GM11168 (cell line): ENCODE results near the gene SLIT3.

Source experiments
- in situ Hi-C: fragments of 300-500 bp; cut with MboI; formaldehyde crosslinking; loops from one replicate; pipeline ENCODE4 v1.12.0; 2022; ENCODE audit warnings: low sequenced_read_pairs; ENCODE audit not compliant: unreplicated experiment

The SLIT3 gene

GRCh38 chr5:168859471-168859870, 441.5 kb downstream of the SLIT3 start:
- in situ Hi-C loops, result no loop called here

DNA sequence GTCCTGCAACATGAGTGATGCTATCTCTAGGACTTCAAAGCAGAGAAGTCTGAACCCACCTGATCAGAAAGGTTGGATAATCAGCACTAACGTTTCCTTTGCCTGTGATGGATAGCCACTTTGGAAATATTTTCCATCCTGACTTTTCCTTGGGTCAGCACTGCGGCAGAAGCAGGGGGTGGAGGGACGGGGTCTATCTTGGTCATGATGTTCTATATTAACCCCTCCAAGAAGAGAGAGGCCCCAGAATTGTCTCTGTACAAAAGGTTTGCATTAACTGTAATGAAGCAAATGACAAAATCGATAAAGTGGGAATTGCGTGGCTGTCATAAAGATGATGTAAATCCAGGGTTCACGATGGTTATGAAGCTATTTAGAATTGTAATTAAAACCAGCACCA, 441.9 kb downstream of the SLIT3 start:
- in situ Hi-C loops, result no loop called here

DNA sequence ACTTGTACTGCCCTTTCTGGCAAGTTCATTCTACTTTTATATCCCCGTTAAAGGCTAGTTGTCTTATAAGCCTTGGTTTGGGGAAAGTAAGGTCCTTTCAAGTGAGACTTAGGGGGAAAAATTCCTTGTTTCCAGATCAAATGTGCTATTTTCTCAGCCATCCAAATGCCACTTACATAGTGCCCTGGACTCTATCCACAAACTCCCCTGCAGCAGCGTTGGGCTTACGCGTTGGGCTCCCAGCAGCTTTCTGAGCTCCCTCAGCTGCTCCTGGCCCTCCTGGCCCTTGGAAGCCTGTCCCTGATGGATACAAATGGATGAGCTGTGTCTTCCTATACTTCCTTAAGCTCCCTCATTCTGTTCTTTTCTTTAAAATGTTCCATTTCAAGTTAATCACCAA, 442.6 kb downstream of the SLIT3 start:
- in situ Hi-C loops, result no loop called here

- in situ Hi-C loops, result no loop called here
These were observed 447.0 kb downstream of the SLIT3 start for GRCh38 chr5:168853972-168854371.

DNA sequence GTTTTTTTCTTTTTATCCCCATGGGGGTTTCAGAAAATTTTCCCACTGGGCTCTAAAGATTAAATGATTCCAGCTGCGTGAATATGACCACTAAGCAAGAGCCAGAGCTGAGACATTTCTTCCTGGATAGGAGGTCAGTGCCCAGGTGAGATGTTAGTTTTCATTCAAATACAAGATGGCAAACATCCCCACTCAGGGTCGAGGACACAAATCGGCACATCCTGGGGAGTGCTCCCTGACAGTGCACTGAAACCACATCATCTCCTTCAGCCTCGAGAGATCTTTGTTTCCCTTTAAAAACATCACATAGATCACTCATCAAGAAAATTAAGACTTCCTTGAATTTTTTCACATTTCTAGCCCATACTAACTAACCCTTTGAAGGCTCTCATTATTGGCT, 448.6 kb downstream of the SLIT3 start:
- in situ Hi-C loops, result no loop called here

GRCh38 chr5:168851902-168852321, 449.0 kb downstream of the SLIT3 start:
- in situ Hi-C loops, result no loop called here

- in situ Hi-C loops, result no loop called here
These were observed 450.3 kb downstream of the SLIT3 start for GRCh38 chr5:168850683-168851082.

- in situ Hi-C loops, result no loop called here
These were observed 452.4 kb downstream of the SLIT3 start for GRCh38 chr5:168848569-168848968.

- in situ Hi-C loops, result no loop called here
These were observed 453.3 kb downstream of the SLIT3 start for GRCh38 chr5:168847511-168848073.

GRCh38 chr5:168844922-168845296, 456.0 kb downstream of the SLIT3 start:
- in situ Hi-C loops, result no loop called here

- in situ Hi-C loops, result no loop called here
These were observed 456.7 kb downstream of the SLIT3 start for GRCh38 chr5:168844016-168844921.

- in situ Hi-C loops, result no loop called here
These were observed 457.5 kb downstream of the SLIT3 start for GRCh38 chr5:168843277-168844015.

DNA sequence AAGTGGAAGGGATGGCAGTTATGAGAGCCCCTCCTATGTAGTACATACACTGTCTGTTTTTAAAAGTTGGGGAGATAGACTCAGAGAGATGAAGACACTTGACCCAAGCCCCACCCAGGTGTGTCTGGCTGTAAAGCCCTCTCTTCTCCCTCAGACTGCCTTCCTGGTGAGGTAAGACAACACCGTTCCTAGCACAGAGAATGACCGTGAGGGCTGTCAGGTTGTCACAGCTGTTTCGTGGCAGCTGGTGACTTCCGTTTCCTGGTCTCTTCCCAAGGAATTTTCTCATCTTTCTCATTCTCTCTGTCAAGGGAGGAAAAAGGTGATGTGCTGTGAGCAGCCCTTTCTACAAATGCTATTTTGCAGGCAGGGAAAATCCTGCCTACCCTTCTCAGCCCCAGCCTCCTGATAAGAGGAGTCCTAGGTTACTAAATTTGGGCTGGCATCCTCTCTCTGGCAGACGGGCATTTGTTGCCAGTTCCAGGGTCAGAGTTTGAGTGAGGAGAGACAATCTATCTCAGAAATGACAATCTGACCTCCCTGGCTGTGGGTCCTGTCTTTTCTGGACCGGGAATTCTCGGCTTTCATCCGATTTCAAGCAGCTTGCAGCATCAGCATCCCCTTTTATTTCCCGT, 458.3 kb downstream of the SLIT3 start:
- in situ Hi-C loops, result no loop called here

GRCh38 chr5:168837852-168838251, 463.1 kb downstream of the SLIT3 start:
- in situ Hi-C loops, result no loop called here

GRCh38 chr5:168836603-168837231, 464.2 kb downstream of the SLIT3 start:
- in situ Hi-C loops, result no loop called here

DNA sequence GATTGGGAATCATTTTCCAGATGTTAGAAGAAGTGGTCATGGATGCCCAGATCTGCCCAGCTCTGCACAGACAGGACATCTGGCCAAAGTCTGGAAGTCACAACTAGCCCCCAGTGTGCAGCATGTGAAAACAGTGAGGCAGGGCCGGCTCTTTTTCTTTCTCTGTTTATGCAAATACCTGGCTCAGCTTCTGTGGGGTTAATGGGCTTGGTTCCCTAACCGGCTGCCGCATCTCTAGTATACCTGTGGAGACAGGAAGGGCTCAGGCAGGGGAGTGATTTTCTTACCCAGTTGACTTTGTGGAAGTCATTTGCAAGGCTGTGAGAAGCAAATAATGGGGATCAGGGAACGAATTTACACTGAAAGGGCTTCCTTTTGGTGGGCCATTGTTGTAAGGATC, 467.0 kb downstream of the SLIT3 start:
- in situ Hi-C loops, result no loop called here

DNA sequence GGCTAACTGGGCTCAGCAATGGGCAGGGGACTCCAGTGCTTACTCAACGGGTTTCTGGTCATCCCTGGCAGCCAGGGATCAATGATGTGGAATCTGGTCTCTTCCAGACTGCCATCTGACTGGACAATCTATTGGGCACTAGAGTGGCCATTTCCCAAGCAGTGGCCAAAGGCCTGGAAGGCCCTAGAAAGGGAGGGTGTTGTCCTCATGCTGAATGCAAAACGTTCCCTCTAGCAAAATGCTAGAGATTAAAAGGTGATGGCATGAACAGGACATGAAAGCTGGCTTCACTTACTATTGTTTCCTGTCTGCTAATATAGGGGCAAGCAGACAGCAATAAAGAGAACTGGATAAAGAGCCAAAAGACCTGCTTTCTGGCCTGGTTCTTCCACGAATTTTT, 467.6 kb downstream of the SLIT3 start:
- in situ Hi-C loops, result no loop called here

GRCh38 chr5:168832308-168832707, 468.6 kb downstream of the SLIT3 start:
- in situ Hi-C loops, result no loop called here

DNA sequence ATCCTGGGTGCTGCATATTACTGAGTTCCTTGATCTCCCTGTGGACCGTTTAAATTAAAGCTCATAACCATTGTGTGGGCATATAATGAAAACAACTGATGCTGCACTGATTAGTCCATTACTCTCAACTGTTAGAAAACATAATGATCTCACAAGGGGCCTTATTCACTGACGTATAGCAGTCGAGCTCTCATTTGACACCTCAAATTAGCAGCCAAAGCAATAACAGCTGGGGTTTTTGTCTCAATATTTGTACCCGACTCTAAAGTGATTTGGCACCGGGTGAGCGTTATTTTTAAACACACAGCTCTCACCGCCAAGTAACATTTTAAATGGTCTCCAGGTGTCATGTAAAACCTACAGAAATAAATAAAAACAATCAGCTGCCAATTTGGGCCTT, 469.6 kb downstream of the SLIT3 start:
- in situ Hi-C loops, result no loop called here

DNA sequence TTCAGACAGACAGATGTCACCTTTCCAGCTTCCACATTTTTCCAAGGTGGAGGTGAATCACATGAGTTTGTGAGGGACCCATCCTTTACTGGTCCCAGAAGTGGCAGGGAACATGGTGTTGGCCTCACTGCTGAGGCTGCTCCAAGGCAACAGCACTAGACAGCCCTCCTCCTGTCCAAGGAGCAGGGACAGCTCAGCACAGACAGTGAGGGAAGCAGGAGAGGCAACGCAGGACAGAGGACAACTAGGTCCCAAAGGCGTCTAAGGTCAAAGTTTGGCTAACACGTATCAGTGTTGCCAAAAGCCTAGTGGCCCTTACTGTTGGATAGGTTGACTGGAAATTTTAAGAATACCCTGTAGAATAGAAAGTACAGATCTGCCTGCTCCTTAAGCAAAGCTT, 470.1 kb downstream of the SLIT3 start:
- in situ Hi-C loops, result no loop called here
